Bronchial epithelial cell (primary cell): ENCODE results near the gene PCNX3. TPM values are rescaled to one million over a fixed set of nuclear protein-coding genes. Genes with fewer than 3 reads are reported as not detected.

Experiments
- DNase-seq: peaks from one replicate; pipeline ENCODE4 v3.0.0-alpha.2; 2010; ENCODE audit warnings: low read depth
- FAIRE-seq: peaks from 2 replicates; lab custom pipeline; 2011; peaks lifted over from hg19 to GRCh38; lab: Jason Lieb, UNC
- H3K27me3 ChIP-seq: 2 replicates; pipeline ENCODE4 v1.5.1; 2011; ENCODE audit warnings: low read length; ENCODE audit not compliant: control insufficient read depth, insufficient read depth
- H3K36me3 ChIP-seq: 2 replicates; pipeline ENCODE4 v1.5.1; 2011; ENCODE audit warnings: low read length; ENCODE audit not compliant: control insufficient read depth, insufficient read depth
- H3K4me3 ChIP-seq: 2 replicates; pipeline ENCODE4 v1.5.1; 2011; ENCODE audit warnings: mild to moderate bottlenecking, low read depth, low read length, control low read depth
- CTCF ChIP-seq: IDR thresholded peaks from 2 replicates; pipeline ENCODE4 v1.5.1; 2011; ENCODE audit warnings: mild to moderate bottlenecking, moderate library complexity, low read length, control low read depth, inconsistent platforms; ENCODE audit not compliant: insufficient read depth, severe bottlenecking
- total RNA-seq: library from RNA; depleted of rRNA; stranded (reverse); fragments of >200 nt; gene quantifications from 2 replicates; pipeline ENCODE4 v1.2.1, GENCODE V29; 2014

PCNX3 gene
- total RNA-seq, 1 donor from 2014 or later, result 5.3 TPM

DNA sequence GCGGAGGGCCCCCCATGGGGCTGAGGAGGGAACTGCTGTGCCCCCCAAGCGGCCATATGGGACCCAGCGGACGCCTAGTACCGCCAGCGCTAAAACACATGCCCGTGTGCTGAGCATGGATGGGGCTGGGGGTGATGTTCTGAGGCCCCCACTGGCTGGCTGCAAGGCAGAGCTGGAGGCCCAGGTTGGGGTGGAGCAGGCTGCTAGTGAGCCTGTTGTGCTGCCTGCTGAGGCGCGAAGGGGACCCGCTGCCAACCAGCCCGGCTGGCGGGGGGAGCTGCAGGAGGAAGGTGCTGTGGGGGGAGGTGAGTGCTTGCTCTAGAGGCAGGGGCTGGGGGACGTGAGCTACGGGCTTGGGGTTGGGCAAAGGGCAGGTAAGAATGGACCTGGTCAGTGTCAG lies 3.2 kb downstream of the PCNX3 start:
- H3K27me3 ChIP-seq, result no peaks in the 10 kb centered on the region
- no peak for TF ChIP-seq CTCF
- no peak for DNase-seq
- FAIRE-seq, result no peak
- no peak overlapping the region for H3K4me3 ChIP-seq
- peaks cover 37% of the 10 kb centered on the region for H3K36me3 ChIP-seq

DNA sequence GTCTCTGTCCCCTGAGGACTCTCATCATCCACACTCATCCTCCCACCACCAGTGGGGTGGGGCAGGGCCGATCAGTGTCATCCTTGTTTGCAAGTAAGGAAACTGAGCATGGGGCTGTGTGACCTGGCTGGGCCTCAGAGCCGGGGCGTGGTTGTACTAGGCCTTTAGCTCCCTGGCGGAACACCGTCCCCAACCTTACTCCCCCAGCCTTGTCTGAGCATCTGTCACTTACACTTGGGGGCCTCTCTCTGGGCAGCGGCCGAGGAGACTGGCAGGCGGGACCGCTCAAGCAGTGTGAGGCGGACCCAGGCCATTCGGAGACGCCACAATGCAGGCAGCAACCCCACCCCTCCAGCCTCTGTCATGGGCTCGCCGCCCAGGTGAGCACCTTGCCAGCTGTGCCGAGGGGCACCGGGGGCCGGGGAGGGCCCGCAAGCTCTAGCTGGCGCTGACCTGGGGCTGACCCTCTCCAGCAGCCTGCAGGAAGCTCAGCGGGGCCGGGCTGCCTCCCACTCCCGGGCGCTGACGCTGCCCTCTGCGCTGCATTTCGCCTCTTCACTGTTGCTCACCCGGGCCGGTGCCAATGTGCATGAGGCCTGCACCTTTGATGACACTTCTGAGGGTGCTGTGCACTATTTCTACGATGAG lies 3.8 kb downstream of the PCNX3 start:
- no peak for DNase-seq
- Histone ChIP-seq H3K4me3 (no peak overlapping the region), H3K36me3 (peaks cover 44% of the 10 kb centered on the region), H3K27me3 (no peaks in the 10 kb centered on the region)
- FAIRE-seq, result peak; percentile 77
- TF ChIP-seq CTCF, result no peak

DNA sequence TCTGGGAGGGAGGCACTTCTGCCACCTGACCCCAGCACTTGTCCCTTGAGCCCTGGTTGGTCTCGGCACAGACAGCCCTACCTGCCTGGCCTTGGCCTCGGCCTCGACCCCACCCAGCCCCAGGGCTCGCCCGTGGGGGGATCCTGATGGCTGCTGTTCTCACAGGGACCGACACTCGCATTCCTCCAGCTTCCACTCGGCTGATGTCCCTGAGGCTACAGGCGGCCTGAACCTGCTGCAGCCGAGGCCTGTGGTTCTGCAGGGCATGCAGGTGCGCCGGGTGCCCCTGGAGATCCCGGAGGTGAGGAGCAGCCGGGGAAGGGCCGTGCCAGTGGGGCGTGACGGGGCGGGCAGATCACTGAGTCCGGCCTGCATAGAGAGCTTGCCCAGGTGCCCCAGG lies 5.1 kb downstream of the PCNX3 start:
- H3K36me3 ChIP-seq, result peaks cover 53% of the 10 kb centered on the region
- DNase-seq (no peak), FAIRE-seq (no peak)
- H3K4me3 ChIP-seq, result no peak overlapping the region
- no peaks in the 10 kb centered on the region for H3K27me3 ChIP-seq
- no peak for TF ChIP-seq CTCF

GRCh38 chr11:65621460-65621859 lies 5.9 kb downstream of the PCNX3 start:
- FAIRE-seq, result no peak
- DNase-seq, result no peak
- Histone ChIP-seq H3K27me3 (no peaks in the 10 kb centered on the region), H3K36me3 (peaks cover 59% of the 10 kb centered on the region), H3K4me3 (no peak overlapping the region)
- no peak for TF ChIP-seq CTCF

- no peak for TF ChIP-seq CTCF
- DNase-seq (no peak), FAIRE-seq (no peak)
- Histone ChIP-seq H3K36me3 (peaks cover 64% of the 10 kb centered on the region), H3K27me3 (no peaks in the 10 kb centered on the region), H3K4me3 (no peak overlapping the region)
Observed at GRCh38 chr11:65622011-65622410, 6.4 kb downstream of the PCNX3 start.

DNA sequence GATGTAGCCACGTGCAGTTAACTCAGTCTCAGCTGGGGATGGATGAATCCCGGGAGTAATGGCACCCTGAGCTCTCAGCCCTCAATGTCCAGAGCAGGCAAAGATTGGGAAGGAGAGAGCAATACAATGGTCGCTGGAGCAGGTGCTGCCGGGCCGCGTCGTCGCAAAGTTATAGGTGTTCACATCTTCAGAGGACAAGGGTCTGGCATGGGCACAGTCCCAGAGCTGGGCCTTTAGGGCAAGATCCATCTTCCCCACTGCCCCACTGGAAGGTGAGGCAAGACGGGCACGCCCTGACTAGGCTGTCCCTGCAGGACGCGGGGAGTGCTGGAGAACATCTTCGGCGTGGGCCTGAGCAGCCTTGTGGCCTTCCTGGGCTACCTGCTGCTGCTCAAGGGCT lies 7.6 kb downstream of the PCNX3 start:
- H3K4me3 ChIP-seq, result no peak overlapping the region
- H3K27me3 ChIP-seq, result no peaks in the 10 kb centered on the region
- FAIRE-seq, result no peak
- peaks cover 70% of the 10 kb centered on the region for H3K36me3 ChIP-seq
- no peak for TF ChIP-seq CTCF
- DNase-seq, result no peak
